ENCODE measurements around the gene TBX18. TPM values are rescaled to one million over a fixed set of nuclear protein-coding genes. Genes with fewer than 3 reads are reported as not detected.

TBX18 gene
- total and polyA plus RNA-seq, 2 of the 4 experiments (the other 2 are of a cell fraction): 0.86 to 1.3 TPM

- H3K18ac ChIP-seq (ENCODE audit: low read depth, low read length): no peak overlapping the region
- ChIA-PET POLR2A (ENCODE audit: unreplicated experiment) (no interaction called here), CTCF (no interaction called here)
- TF ChIP-seq, protein P1, sequence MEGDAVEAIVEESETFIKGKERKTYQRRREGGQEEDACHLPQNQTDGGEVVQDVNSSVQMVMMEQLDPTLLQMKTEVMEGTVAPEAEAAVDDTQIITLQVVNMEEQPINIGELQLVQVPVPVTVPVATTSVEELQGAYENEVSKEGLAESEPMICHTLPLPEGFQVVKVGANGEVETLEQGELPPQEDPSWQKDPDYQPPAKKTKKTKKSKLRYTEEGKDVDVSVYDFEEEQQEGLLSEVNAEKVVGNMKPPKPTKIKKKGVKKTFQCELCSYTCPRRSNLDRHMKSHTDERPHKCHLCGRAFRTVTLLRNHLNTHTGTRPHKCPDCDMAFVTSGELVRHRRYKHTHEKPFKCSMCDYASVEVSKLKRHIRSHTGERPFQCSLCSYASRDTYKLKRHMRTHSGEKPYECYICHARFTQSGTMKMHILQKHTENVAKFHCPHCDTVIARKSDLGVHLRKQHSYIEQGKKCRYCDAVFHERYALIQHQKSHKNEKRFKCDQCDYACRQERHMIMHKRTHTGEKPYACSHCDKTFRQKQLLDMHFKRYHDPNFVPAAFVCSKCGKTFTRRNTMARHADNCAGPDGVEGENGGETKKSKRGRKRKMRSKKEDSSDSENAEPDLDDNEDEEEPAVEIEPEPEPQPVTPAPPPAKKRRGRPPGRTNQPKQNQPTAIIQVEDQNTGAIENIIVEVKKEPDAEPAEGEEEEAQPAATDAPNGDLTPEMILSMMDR (conservative IDR thresholded peaks at IDR 0.05; ENCODE audit: low read depth, low read length): no peak
- TF ChIP-seq SMC3 (IDR thresholded peaks at IDR 0.05; ENCODE audit: low read depth, low read length) (no peak), RAD21 (IDR thresholded peaks at IDR 0.05; ENCODE audit: low read length) (no peak), MAFK (IDR thresholded peaks at IDR 0.05; ENCODE audit: low read depth, low read length) (no peak), BHLHE40 (IDR thresholded peaks at IDR 0.05; ENCODE audit: low read depth, low read length) (no peak), RFX5 (IDR thresholded peaks at IDR 0.05; ENCODE audit: low read depth, low read length) (no peak), FOS (IDR thresholded peaks at IDR 0.05; ENCODE audit: low read depth, low read length) (no peak), NFE2L2 (IDR thresholded peaks at IDR 0.05; ENCODE audit: low read depth, low read length) (no peak), MXI1 (IDR thresholded peaks at IDR 0.05; ENCODE audit: borderline replicate concordance, low read depth, low read length) (no peak), RCOR1 (IDR thresholded peaks at IDR 0.05; ENCODE audit: insufficient replicate concordance, low read length) (no peak), CEBPB (IDR thresholded peaks at IDR 0.05; ENCODE audit: low read depth, low read length) (no peak), POLR2A (IDR thresholded peaks at IDR 0.05; ENCODE audit: low read depth, low read length) (no peak), ELK1 (IDR thresholded peaks at IDR 0.05; ENCODE audit: borderline replicate concordance, low read depth, low read length) (no peak), CHD1 (IDR thresholded peaks at IDR 0.05; ENCODE audit: low read depth, low read length) (no peak), MAZ (IDR thresholded peaks at IDR 0.05; ENCODE audit: borderline replicate concordance, low read depth, low read length) (no peak)
- TF ChIP-seq, protein P2, sequence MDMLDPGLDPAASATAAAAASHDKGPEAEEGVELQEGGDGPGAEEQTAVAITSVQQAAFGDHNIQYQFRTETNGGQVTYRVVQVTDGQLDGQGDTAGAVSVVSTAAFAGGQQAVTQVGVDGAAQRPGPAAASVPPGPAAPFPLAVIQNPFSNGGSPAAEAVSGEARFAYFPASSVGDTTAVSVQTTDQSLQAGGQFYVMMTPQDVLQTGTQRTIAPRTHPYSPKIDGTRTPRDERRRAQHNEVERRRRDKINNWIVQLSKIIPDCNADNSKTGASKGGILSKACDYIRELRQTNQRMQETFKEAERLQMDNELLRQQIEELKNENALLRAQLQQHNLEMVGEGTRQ (IDR thresholded peaks at IDR 0.05; ENCODE audit: low read depth, low read length): no peak
- H3K27ac ChIP-seq (ENCODE audit: insufficient read depth, low read length): no peak overlapping the region
- no peaks in the 10 kb centered on the region for H3K4me1 ChIP-seq (ENCODE audit: control insufficient read depth, insufficient read depth, low read length)
- no peak overlapping the region for H3K23ac ChIP-seq (ENCODE audit: low read depth, low read length)
- DNase-seq (no peak), ATAC-seq (ENCODE audit: low read depth) (no peak)
- no TSS peak for BruUV-seq (replicated peaks)
- H2BK15ac ChIP-seq (ENCODE audit: low read depth, low read length): no peak overlapping the region
- no peak overlapping the region for H2BK20ac ChIP-seq (ENCODE audit: low read depth, low read length)
- peaks cover 9% of the 10 kb centered on the region for H3K9me3 ChIP-seq (ENCODE audit: control insufficient read depth, insufficient read depth, low read length)
- 0% methylated on average over 13 of the region's 31 CpGs; no CpG with 5 or more reads in 1 of the 2 experiments for WGBS, 2 experiments (ENCODE audit: extremely low coverage in 2 of 2, insufficient read length in 1 of 2)
- H4K20me1 ChIP-seq (ENCODE audit: insufficient read depth, low read length): no peaks in the 10 kb centered on the region
- H3K4me3 ChIP-seq (ENCODE audit: insufficient read depth, low read depth, low read length): no peak overlapping the region
- H4K8ac ChIP-seq (ENCODE audit: low read depth in 2 of 2, low read length in 2 of 2): no peak overlapping the region
- H3K4me2 ChIP-seq (ENCODE audit: low read depth, low read length): no peak overlapping the region
- no peaks in the 10 kb centered on the region for H3K9me1 ChIP-seq (ENCODE audit: insufficient read depth, low read length)
- H2BK120ac ChIP-seq (ENCODE audit: low read depth, low read length): no peak overlapping the region
- no peak overlapping the region for H4K5ac ChIP-seq (ENCODE audit: low read depth, low read length)
- no peak overlapping the region for H2AK5ac ChIP-seq (ENCODE audit: low read depth, low read length)
- H3K36me3 ChIP-seq (ENCODE audit: control insufficient read depth, insufficient read depth, low read length): no peaks in the 10 kb centered on the region
- no peak overlapping the region for H2AK9ac ChIP-seq (replicated peaks; ENCODE audit: low read depth, low read length, poor library complexity)
- no peak overlapping the region for H3K9ac ChIP-seq (ENCODE audit: low read depth, low read length)
- no peak overlapping the region for H4K91ac ChIP-seq (ENCODE audit: insufficient read depth, low read depth, low read length)
- H3K56ac ChIP-seq (ENCODE audit: extremely low read depth, insufficient read depth, low read length): no peak overlapping the region
- no peaks in the 10 kb centered on the region for H3K79me1 ChIP-seq (ENCODE audit: low read depth in 1 of 2, low read length in 2 of 2)
- peaks cover 76% of the 10 kb centered on the region for H3K27me3 ChIP-seq (ENCODE audit: control insufficient read depth, insufficient read depth, low read length)
- dilution Hi-C loops (cut with HindIII; ENCODE audit: low sequenced_read_pairs, unreplicated experiment) (no loop called here), intact Hi-C loops (cut with micrococcal nuclease) (loop anchor here (10.0 kb wide), 1 partner anchor 556 kb away; no protein-coding TSS in a partner anchor), in situ Hi-C loops (cut with MboI; ENCODE audit: low sequenced_read_pairs) (loop anchor here (10.0 kb wide), 1 partner anchor 344 kb away; no protein-coding TSS in a partner anchor)
- no peak overlapping the region for H3K4ac ChIP-seq (ENCODE audit: low read depth, low read length)
- no peak overlapping the region for H3K14ac ChIP-seq (replicated peaks; ENCODE audit: low read depth, low read length)
- no peak overlapping the region for H2BK5ac ChIP-seq (ENCODE audit: low read depth, low read length, poor library complexity, severe bottlenecking)
- no peak overlapping the region for H2AFZ ChIP-seq (replicated peaks; ENCODE audit: low read length, poor library complexity)
These were observed 4.2 kb upstream of the TBX18 start for GRCh38 chr6:84768442-84769174.
